Fibroblast of lung (primary cell): ENCODE measurements around the gene HSPA6. TPM values are rescaled to one million over a fixed set of nuclear protein-coding genes. Genes with fewer than 3 reads are reported as not detected.

Experiments used
- DNase-seq, 2 donors: peaks; one replicate each; pipeline versions ENCODE4 v3.0.0 to v3.0.0-alpha.2; 2010; ENCODE audit warnings: low read depth in 2 of 2
- H2AFZ ChIP-seq: 2 replicates; pipeline ENCODE4 v1.5.1; 2012; ENCODE audit warnings: low read length, control low read depth, inconsistent platforms
- H3K27ac ChIP-seq: 2 replicates; pipeline ENCODE4 v1.5.1; 2011; ENCODE audit warnings: low read length, control low read depth; ENCODE audit not compliant: insufficient read depth
- H3K27me3 ChIP-seq: 2 replicates; pipeline ENCODE4 v1.5.1; 2011; ENCODE audit warnings: mild to moderate bottlenecking, low read length; ENCODE audit not compliant: control insufficient read depth, insufficient read depth
- H3K36me3 ChIP-seq: 2 replicates; pipeline ENCODE4 v1.5.1; 2011; ENCODE audit warnings: low read length; ENCODE audit not compliant: control insufficient read depth, insufficient read depth
- H3K4me1 ChIP-seq: 2 replicates; pipeline ENCODE4 v1.5.1; 2011; ENCODE audit warnings: low read length; ENCODE audit not compliant: control insufficient read depth, insufficient read depth; ENCODE audit errors: extremely low read depth
- H3K4me2 ChIP-seq: 2 replicates; pipeline ENCODE4 v1.5.1; 2011; ENCODE audit warnings: low read length, control low read depth; ENCODE audit not compliant: insufficient read depth; ENCODE audit errors: extremely low read depth
- H3K4me3 ChIP-seq, 4 experiments: fragments of 200-600 bp in 1 of 4; sonication (generic) in 1 of 4; replicated peaks in 1 of 4; 2 replicates each; pipeline ENCODE4 v1.5.1; 2011 to 2016; ENCODE audit warnings: low read length in 4 of 4, low read depth in 3 of 4, mild to moderate bottlenecking in 3 of 4, control low read depth in 2 of 4, inconsistent platforms in 1 of 4, mixed read lengths in 1 of 4; ENCODE audit not compliant: insufficient read depth in 1 of 4; ENCODE audit errors: control extremely low read depth in 1 of 4
- H3K79me2 ChIP-seq: 2 replicates; pipeline ENCODE4 v1.5.1; 2012; ENCODE audit warnings: mild to moderate bottlenecking, low read length, inconsistent platforms; ENCODE audit not compliant: control insufficient read depth, insufficient read depth
- H3K9ac ChIP-seq: 2 replicates; pipeline ENCODE4 v1.5.1; 2011; ENCODE audit warnings: mild to moderate bottlenecking, low read length, control low read depth; ENCODE audit not compliant: insufficient read depth
- H3K9me3 ChIP-seq: 2 replicates; pipeline ENCODE4 v1.5.1; 2012; ENCODE audit warnings: low read depth, low read length; ENCODE audit not compliant: control insufficient read depth, insufficient read depth
- H4K20me1 ChIP-seq: 2 replicates; pipeline ENCODE4 v1.5.1; 2011; ENCODE audit warnings: low read length; ENCODE audit not compliant: control insufficient read depth, insufficient read depth; ENCODE audit errors: extremely low read depth
- CTCF ChIP-seq, 2 donors: IDR thresholded peaks in 1 of 2; conservative IDR thresholded peaks in 1 of 2; 1 replicate in 1 of 2; 2 replicates in 1 of 2; pipeline ENCODE4 v1.5.1; 2011 to 2012; ENCODE audit warnings: low read length in 2 of 2, control low read depth in 1 of 2, inconsistent platforms in 1 of 2, low read depth in 1 of 2, mild to moderate bottlenecking in 1 of 2
- EZH2 ChIP-seq: IDR thresholded peaks from 2 replicates; pipeline ENCODE4 v1.5.1; 2012; ENCODE audit warnings: low read length, control low read depth, mild to moderate bottlenecking; ENCODE audit errors: missing control alignments
- polyA plus RNA-seq, 2 donors: library from polyadenylated mRNA; depleted of rRNA in 1 of 2; stranded (reverse) in 1 of 2; unstranded in 1 of 2; fragments of >200 nt; gene quantifications; 2 replicates each; pipeline ENCODE4 v1.2.1, GENCODE V29; 2011 to 2012; ENCODE audit warnings: missing spikeins in 1 of 2
- total RNA-seq: library from RNA; depleted of rRNA; stranded (reverse); fragments of >200 nt; gene quantifications from 2 replicates; pipeline ENCODE4 v1.2.1, GENCODE V29; 2014

Gene HSPA6
- total and polyA plus RNA-seq, 2 donors (not counting 1 experiment from before 2014, with no cell fraction given): 0.22 to 2.3 TPM

DNA sequence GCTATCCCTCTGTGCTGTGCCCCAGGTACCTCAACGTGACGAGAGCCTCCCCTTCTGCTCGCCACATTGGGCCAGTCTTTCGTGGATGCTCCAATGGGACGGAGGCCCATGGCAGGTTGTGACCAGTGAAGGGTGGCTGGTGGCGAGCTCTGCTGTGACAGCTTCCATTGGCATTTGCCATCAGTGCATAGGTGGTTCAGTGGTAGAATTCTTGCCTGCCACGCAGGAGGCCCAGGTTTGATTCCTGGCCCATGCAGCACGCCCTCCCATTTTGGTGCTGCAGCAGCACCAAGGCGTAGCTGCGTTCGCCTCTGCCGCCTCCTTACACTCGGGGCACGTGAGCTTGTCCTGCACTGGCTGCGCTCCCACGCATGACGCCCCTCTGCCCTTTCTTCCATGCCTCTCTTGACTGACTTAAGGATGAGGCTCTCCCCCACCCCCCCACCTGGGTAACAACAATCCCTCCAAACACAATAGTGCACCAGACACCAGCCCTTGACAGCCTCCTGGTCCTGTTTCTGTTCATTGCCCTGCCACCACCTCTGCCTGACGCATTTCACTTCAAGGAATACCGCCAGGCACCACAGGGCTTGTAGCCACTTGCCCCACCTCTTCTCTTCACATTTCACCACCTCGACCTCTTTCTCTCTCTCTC, 43.8 kb upstream of the HSPA6 start:
- H2AFZ ChIP-seq: no peak overlapping the region
- no peak overlapping the region for H3K9ac ChIP-seq
- no peaks in the 10 kb centered on the region for H3K4me1 ChIP-seq
- H3K27ac ChIP-seq: no peak overlapping the region
- DNase-seq: no peak
- no peaks in the 10 kb centered on the region for H3K79me2 ChIP-seq
- H3K4me2 ChIP-seq: no peak overlapping the region
- no peaks in the 10 kb centered on the region for H3K9me3 ChIP-seq
- no peaks in the 10 kb centered on the region for H3K27me3 ChIP-seq
- H3K36me3 ChIP-seq: no peaks in the 10 kb centered on the region
- no peaks in the 10 kb centered on the region for H4K20me1 ChIP-seq
- H3K4me3 ChIP-seq: no peak overlapping the region
- TF ChIP-seq CTCF (conservative IDR thresholded peaks at IDR 0.05 in 1 of 2, IDR thresholded peaks at IDR 0.05 in 1 of 2; ENCODE audit: low read depth in 1 of 2, low read length in 2 of 2): no peak
- TF ChIP-seq EZH2: no peak

DNA sequence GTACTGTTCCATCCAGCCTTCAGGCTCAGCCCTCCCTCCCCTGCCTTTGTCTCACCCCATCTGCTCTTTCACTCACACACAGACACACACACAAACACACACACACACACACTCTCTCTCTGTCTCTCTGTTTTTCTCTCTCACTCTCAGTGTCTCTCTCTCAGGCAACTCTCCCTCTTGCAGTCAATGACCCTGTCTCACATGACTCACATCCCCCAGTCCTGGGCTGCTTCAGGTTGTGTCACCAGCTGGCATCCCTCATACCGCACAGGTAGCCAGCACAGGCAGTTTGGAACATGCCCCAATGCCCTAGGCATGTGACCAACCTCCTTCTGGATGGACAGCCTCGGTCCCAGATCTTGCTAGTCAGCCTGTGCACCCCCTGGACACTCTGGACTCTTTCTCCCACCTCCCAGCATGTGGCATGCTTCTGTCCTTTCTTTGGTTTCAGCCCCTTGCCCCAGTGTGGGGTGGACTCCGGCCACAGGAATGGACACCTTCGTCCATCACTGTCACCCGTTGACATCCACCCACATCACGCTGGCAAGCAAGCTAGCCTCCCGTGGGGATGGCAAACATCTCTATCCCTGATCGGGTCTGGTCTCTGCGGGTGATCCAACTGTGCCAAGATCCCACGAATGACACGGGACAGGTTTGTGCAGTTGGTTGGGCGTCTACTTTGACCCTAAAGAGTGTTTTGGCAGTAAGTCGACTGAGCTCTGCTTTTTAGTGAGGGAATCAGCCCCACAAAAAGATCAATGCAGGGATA, 42.5 kb upstream of the HSPA6 start:
- no peaks in the 10 kb centered on the region for H3K27me3 ChIP-seq
- no peak for DNase-seq
- H3K79me2 ChIP-seq: no peaks in the 10 kb centered on the region
- H4K20me1 ChIP-seq: no peaks in the 10 kb centered on the region
- H3K4me1 ChIP-seq: no peaks in the 10 kb centered on the region
- TF ChIP-seq EZH2 (no peak), CTCF (conservative IDR thresholded peaks at IDR 0.05 in 1 of 2, IDR thresholded peaks at IDR 0.05 in 1 of 2; ENCODE audit: low read depth in 1 of 2, low read length in 2 of 2) (no peak)
- H3K9ac ChIP-seq: no peak overlapping the region
- no peak overlapping the region for H2AFZ ChIP-seq
- H3K9me3 ChIP-seq: no peaks in the 10 kb centered on the region
- H3K27ac ChIP-seq: no peak overlapping the region
- H3K4me3 ChIP-seq: no peak overlapping the region
- H3K4me2 ChIP-seq: no peak overlapping the region
- no peaks in the 10 kb centered on the region for H3K36me3 ChIP-seq

- H2AFZ ChIP-seq: no peak overlapping the region
- H4K20me1 ChIP-seq: no peaks in the 10 kb centered on the region
- TF ChIP-seq CTCF (conservative IDR thresholded peaks at IDR 0.05 in 1 of 2, IDR thresholded peaks at IDR 0.05 in 1 of 2; ENCODE audit: low read depth in 1 of 2, low read length in 2 of 2) (no peak), EZH2 (no peak)
- no peak overlapping the region for H3K4me2 ChIP-seq
- no peaks in the 10 kb centered on the region for H3K27me3 ChIP-seq
- H3K9ac ChIP-seq: no peak overlapping the region
- H3K27ac ChIP-seq: no peak overlapping the region
- no peak for DNase-seq
- H3K4me1 ChIP-seq: no peaks in the 10 kb centered on the region
- no peaks in the 10 kb centered on the region for H3K79me2 ChIP-seq
- no peaks in the 10 kb centered on the region for H3K36me3 ChIP-seq
- no peak overlapping the region for H3K4me3 ChIP-seq
- no peaks in the 10 kb centered on the region for H3K9me3 ChIP-seq
Measured at GRCh38 chr1:161482610-161483009, 41.7 kb upstream of the HSPA6 start.
